Activated naive CD4-positive, alpha-beta T cell treated with anti-CD3 and anti-CD28 coated beads, Interleukin-2, amount 50 U/mL, for 24 hours (primary cell): ENCODE results near the gene TNRC6A.
"Not testable (repeated sequence)": the region's sequence is repeated elsewhere in the genome, so short reads cannot be mapped to it uniquely, and the experiment has no call there.

Experiments used
- H3K27ac Mint-ChIP-seq: one replicate; pipeline ENCODE4 v1.8.0; 2021; ENCODE audit warnings: mild to moderate bottlenecking, mixed read lengths
- H3K27me3 Mint-ChIP-seq: one replicate; pipeline ENCODE4 v1.8.0; 2021; ENCODE audit warnings: mixed read lengths
- H3K36me3 Mint-ChIP-seq: one replicate; pipeline ENCODE4 v1.8.0; 2021; ENCODE audit warnings: mixed read lengths
- H3K4me1 Mint-ChIP-seq: one replicate; pipeline ENCODE4 v1.8.0; 2021; ENCODE audit warnings: mixed read lengths
- H3K4me3 Mint-ChIP-seq: one replicate; pipeline ENCODE4 v1.8.0; 2021; ENCODE audit warnings: mild to moderate bottlenecking, mixed read lengths
- H3K9me3 Mint-ChIP-seq: one replicate; pipeline ENCODE4 v1.8.0; 2021; ENCODE audit warnings: mixed read lengths

Gene TNRC6A

GRCh38 chr16:24707760-24708159, 21.7 kb upstream of the TNRC6A start:
- not testable (repeated sequence) for H3K27me3 Mint-ChIP-seq, H3K4me3 Mint-ChIP-seq, H3K4me1 Mint-ChIP-seq, H3K27ac Mint-ChIP-seq, H3K36me3 Mint-ChIP-seq, H3K9me3 Mint-ChIP-seq

- Mint-ChIP-seq H3K27ac (no peak overlapping the region), H3K27me3 (peaks cover 2% of the 10 kb centered on the region), H3K36me3 (no peaks in the 10 kb centered on the region), H3K4me3 (no peak overlapping the region), H3K9me3 (no peaks in the 10 kb centered on the region), H3K4me1 (no peaks in the 10 kb centered on the region)
Observed at GRCh38 chr16:24713379-24713778, 16.1 kb upstream of the TNRC6A start.

- no peaks in the 10 kb centered on the region for H3K9me3 Mint-ChIP-seq
- no peak overlapping the region for H3K4me3 Mint-ChIP-seq
- H3K36me3 Mint-ChIP-seq, result no peaks in the 10 kb centered on the region
- peaks cover 2% of the 10 kb centered on the region for H3K27me3 Mint-ChIP-seq
- H3K4me1 Mint-ChIP-seq, result peaks cover 11% of the 10 kb centered on the region
- no peak overlapping the region for H3K27ac Mint-ChIP-seq
Observed at GRCh38 chr16:24717411-24717810, 12.0 kb upstream of the TNRC6A start.

GRCh38 chr16:24718967-24719521, 10.4 kb upstream of the TNRC6A start:
- Mint-ChIP-seq H3K27me3 (peaks cover 2% of the 10 kb centered on the region), H3K36me3 (no peaks in the 10 kb centered on the region), H3K27ac (no peak overlapping the region), H3K4me1 (peaks cover 25% of the 10 kb centered on the region), H3K4me3 (no peak overlapping the region), H3K9me3 (no peaks in the 10 kb centered on the region)

GRCh38 chr16:24721830-24722238, 7.6 kb upstream of the TNRC6A start:
- Mint-ChIP-seq H3K27me3 (peaks cover 2% of the 10 kb centered on the region), H3K27ac (peak overlapping the region; percentile 5), H3K36me3 (no peaks in the 10 kb centered on the region), H3K9me3 (no peaks in the 10 kb centered on the region), H3K4me3 (peak overlapping the region; percentile 0), H3K4me1 (peaks cover 33% of the 10 kb centered on the region)

DNA sequence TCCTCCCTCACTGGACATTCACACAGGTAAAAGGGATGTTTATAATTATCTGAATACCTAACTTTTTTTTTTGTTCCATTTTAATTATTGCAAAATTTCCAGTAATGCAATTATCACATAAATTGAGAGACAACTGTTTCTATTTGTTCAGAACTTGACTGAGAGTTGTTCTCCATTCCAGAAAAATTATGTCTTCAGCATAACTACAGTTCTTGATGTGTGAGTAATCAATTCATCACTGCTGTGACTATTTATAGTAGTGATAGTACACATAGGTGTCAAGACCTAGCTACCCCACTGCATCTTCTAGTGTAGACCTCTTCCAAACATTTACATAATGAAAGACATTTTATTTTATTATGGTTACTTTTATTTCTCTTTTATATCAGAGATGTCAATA, 5.8 kb upstream of the TNRC6A start:
- H3K4me3 Mint-ChIP-seq, result peak overlapping the region; percentile 66
- H3K9me3 Mint-ChIP-seq, result no peaks in the 10 kb centered on the region
- H3K27me3 Mint-ChIP-seq, result no peaks in the 10 kb centered on the region
- no peaks in the 10 kb centered on the region for H3K36me3 Mint-ChIP-seq
- H3K27ac Mint-ChIP-seq, result peak overlapping the region; percentile 76
- H3K4me1 Mint-ChIP-seq, result peaks cover 45% of the 10 kb centered on the region

DNA sequence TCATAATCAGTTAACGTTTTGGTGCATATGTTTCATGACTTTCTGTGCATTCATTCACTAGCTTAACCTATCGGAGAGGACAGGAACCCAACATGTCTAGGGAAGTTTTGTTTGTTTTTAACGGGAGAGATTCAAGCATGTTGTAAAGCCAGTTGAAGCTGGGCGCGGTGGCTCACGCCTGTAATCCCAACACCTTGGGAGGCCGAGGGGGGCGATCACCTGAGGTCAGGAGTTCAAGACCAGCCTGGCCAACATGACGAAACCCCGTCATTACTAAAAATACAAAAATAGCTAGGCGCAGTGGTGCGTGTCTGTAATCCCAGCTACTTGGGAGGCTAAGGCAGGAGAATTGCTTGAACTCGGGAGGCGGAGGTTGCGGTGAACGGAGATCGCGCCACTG, 1.4 kb upstream of the TNRC6A start:
- Mint-ChIP-seq H3K4me3 (peak overlapping the region; percentile 64), H3K27ac (peak overlapping the region; percentile 12), H3K36me3 (peaks cover 9% of the 10 kb centered on the region), H3K27me3 (no peaks in the 10 kb centered on the region), H3K4me1 (peaks cover 53% of the 10 kb centered on the region), H3K9me3 (no peaks in the 10 kb centered on the region)

- Mint-ChIP-seq H3K4me1 (peaks cover 53% of the 10 kb centered on the region), H3K27ac (peak overlapping the region; percentile 98), H3K9me3 (no peaks in the 10 kb centered on the region), H3K36me3 (peaks cover 13% of the 10 kb centered on the region), H3K4me3 (peak overlapping the region; percentile 90), H3K27me3 (no peaks in the 10 kb centered on the region)
Observed at GRCh38 chr16:24728891-24729242, 584 bp upstream of the TNRC6A start.

DNA sequence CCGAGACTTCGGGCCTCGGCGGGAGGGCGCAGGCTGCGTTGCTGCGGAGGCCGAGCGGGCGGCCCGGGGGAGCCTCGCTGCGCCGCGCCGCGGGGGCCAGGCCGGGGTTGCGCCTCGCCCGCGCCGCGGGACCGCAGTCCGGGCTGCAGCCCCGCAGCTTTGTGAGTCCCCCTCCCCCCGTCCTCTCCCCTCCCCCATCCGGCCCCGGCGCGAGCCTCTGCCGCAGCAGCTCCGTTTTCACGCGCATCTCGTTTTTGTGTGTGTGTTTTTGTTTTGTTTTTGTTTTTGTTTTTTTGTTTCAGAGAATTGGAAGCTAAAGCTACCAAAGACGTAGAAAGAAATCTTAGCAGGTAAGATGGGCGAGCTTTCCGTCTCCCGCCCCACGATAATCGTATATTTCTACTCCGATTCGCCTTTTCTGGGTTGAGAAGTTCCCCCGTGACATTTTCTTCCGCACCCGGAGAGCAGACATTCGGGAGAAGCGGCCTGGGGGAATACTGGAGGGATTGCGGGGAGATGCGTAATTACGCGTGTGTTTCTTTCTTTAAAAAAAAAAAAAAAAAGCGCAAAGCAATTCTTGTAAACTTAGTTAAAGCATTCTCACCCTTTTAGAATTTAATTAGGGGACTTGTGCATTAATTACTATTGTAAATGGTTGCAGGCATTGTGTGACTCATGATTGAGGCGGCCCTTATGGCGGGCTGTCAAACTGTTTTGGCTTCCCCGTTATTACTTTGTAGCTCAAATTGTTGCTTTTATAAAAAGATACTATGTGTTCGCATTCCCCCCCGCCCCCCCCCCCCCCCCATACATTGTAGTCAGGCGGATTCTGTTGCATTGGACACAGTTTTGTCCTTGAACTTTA, 732 bp downstream of the TNRC6A start:
- Mint-ChIP-seq H3K4me3 (peak overlapping the region; percentile 98), H3K9me3 (no peaks in the 10 kb centered on the region), H3K27me3 (no peaks in the 10 kb centered on the region), H3K36me3 (peaks cover 15% of the 10 kb centered on the region), H3K4me1 (peaks cover 64% of the 10 kb centered on the region), H3K27ac (peak overlapping the region; percentile 100)

- Mint-ChIP-seq H3K36me3 (peaks cover 15% of the 10 kb centered on the region), H3K27ac (peak overlapping the region; percentile 84), H3K4me1 (peaks cover 70% of the 10 kb centered on the region), H3K9me3 (no peaks in the 10 kb centered on the region), H3K27me3 (no peaks in the 10 kb centered on the region), H3K4me3 (peak overlapping the region; percentile 98)
Observed at GRCh38 chr16:24730914-24731313, 1.5 kb downstream of the TNRC6A start.

GRCh38 chr16:24731722-24732419, 2.4 kb downstream of the TNRC6A start:
- H3K4me3 Mint-ChIP-seq, result peak overlapping the region; percentile 98
- no peaks in the 10 kb centered on the region for H3K27me3 Mint-ChIP-seq
- H3K4me1 Mint-ChIP-seq, result peaks cover 73% of the 10 kb centered on the region
- peak overlapping the region; percentile 81 for H3K27ac Mint-ChIP-seq
- H3K9me3 Mint-ChIP-seq, result no peaks in the 10 kb centered on the region
- H3K36me3 Mint-ChIP-seq, result peaks cover 15% of the 10 kb centered on the region

DNA sequence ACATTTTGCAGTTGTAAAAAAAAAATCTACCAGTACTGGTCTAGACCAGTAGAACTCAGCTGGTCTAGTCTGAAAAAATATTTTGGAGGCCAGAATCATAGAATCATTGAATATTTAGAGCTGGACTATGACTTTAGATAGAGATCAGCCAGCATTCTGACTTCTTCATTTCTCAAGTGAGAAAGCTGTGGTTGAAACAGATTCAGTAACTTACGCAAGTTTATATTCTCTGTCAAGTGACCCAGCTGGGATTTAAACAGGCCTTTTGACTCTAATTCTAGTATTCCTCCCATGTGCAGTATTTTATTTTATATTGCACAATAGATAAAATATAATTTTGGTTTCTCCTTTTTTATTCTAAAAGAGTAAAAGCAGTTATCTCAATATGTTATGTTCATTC, 4.9 kb downstream of the TNRC6A start:
- Mint-ChIP-seq H3K27me3 (no peaks in the 10 kb centered on the region), H3K36me3 (peaks cover 17% of the 10 kb centered on the region), H3K4me3 (no peak overlapping the region), H3K4me1 (peaks cover 84% of the 10 kb centered on the region), H3K9me3 (no peaks in the 10 kb centered on the region), H3K27ac (peak overlapping the region; percentile 53)

DNA sequence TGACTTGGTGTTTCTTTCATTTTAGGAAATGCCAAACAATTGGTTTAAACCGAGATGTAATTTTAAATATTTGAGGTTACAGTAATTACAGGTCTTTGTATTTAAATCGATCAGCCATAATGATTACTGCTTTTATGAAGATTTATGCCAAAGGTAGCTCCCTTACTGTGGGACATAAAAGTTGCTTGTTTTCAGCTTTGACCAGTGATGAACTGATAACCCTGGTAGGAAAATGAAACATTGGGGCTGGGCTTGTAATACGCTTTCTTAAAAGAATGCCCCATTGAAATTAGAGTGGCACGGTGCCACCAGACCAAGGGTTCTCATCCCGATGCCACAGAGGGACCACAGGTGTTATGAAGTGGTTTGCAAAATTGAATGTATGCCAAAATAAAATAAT, 7.3 kb downstream of the TNRC6A start:
- H3K4me1 Mint-ChIP-seq, result peaks cover 97% of the 10 kb centered on the region
- H3K9me3 Mint-ChIP-seq, result no peaks in the 10 kb centered on the region
- no peaks in the 10 kb centered on the region for H3K27me3 Mint-ChIP-seq
- peak overlapping the region; percentile 19 for H3K27ac Mint-ChIP-seq
- H3K4me3 Mint-ChIP-seq, result no peak overlapping the region
- peaks cover 16% of the 10 kb centered on the region for H3K36me3 Mint-ChIP-seq

- H3K27ac Mint-ChIP-seq, result peak overlapping the region; percentile 57
- peaks cover 13% of the 10 kb centered on the region for H3K36me3 Mint-ChIP-seq
- no peaks in the 10 kb centered on the region for H3K27me3 Mint-ChIP-seq
- H3K9me3 Mint-ChIP-seq, result no peaks in the 10 kb centered on the region
- H3K4me3 Mint-ChIP-seq, result peak overlapping the region; percentile 50
- H3K4me1 Mint-ChIP-seq, result peaks cover 97% of the 10 kb centered on the region
Observed at GRCh38 chr16:24737391-24737871, 8.0 kb downstream of the TNRC6A start.

GRCh38 chr16:24737916-24738594, 8.6 kb downstream of the TNRC6A start:
- peak overlapping the region; percentile 50 for H3K4me3 Mint-ChIP-seq
- H3K4me1 Mint-ChIP-seq, result peaks cover 100% of the 10 kb centered on the region
- H3K9me3 Mint-ChIP-seq, result no peaks in the 10 kb centered on the region
- peaks cover 10% of the 10 kb centered on the region for H3K36me3 Mint-ChIP-seq
- peak overlapping the region; percentile 57 for H3K27ac Mint-ChIP-seq
- no peaks in the 10 kb centered on the region for H3K27me3 Mint-ChIP-seq
